ENCODE measurements around the gene CCR4. TPM values are rescaled to one million over a fixed set of nuclear protein-coding genes. Genes with fewer than 3 reads are reported as not detected.

Gene CCR4
- total RNA-seq, 5 donors from 2014 or later (not counting 1 experiment from before 2014, with no cell fraction given), result 37.4 to 85.4 (median 74.8) TPM

GRCh38 chr3:32992310-32992686, 40.9 kb downstream of the CCR4 start:
- ATAC-seq (replicated peaks in 1 of 4) (no peak), DNase-seq (no peak)
- Histone ChIP-seq H3K36me3 (ENCODE audit: control insufficient read depth in 2 of 2, extremely low read depth in 1 of 2, insufficient read depth in 1 of 2, low read length in 1 of 2) (peaks cover 2 to 4% of the 10 kb centered on the region in 2 donors), H3K27me3 (replicated peaks in 1 of 2; ENCODE audit: control insufficient read depth in 2 of 2, extremely low read depth in 1 of 2, insufficient read depth in 2 of 2, low read length in 1 of 2) (no peaks in the 10 kb centered on the region), H3K4me1 (ENCODE audit: control insufficient read depth in 1 of 2, extremely low read depth in 1 of 2, insufficient read depth in 2 of 2, low read length in 2 of 2) (peaks cover 2 to 17% of the 10 kb centered on the region in 2 experiments), H3K9me3 (no peaks in the 10 kb centered on the region), H3K4me3 (ENCODE audit: control insufficient read depth in 1 of 2, extremely low read depth in 1 of 2, low read length in 1 of 2) (no peak overlapping the region), H3K27ac (ENCODE audit: low read length) (peak overlapping the region; percentile 12)
- Mint-ChIP-seq H3K4me3 (no peak overlapping the region), H3K27me3 (no peaks in the 10 kb centered on the region), H3K27ac (no peak overlapping the region), H3K36me3 (peaks cover 10% of the 10 kb centered on the region), H3K4me1 (peaks cover 36 to 65% (median 49%) of the 10 kb centered on the region in 3 donors), H3K9me3 (no peaks in the 10 kb centered on the region)
- WGBS (ENCODE audit: insufficient coverage), result 50% methylated on average over 2 of the region's 3 CpGs
- CTCF ChIA-PET, result interaction anchor here in 1 of 2 donors (0.9 kb wide), 1 partner anchor 15 kb away, joined by 3 read pairs; no protein-coding TSS in a partner anchor
- POLR2A ChIA-PET, result no interaction called here

DNA sequence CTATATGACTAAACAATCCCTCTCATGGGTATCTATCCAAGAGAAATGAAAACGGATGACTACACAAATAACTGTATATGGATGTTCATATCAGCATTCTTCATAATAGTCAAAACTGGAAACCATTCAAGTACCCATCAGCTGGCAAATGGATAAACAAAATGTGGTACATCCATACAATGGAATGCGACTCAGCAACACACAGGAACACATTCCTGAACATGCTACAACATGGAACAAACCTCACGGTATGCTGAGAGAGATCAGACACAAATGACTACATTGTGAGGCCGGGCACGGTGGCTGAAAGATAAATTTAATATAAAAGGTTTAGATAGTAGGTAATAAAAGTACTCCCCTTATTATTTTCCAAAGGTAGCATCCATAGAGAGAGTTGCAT, 42.6 kb downstream of the CCR4 start:
- Histone ChIP-seq H3K9me3 (no peaks in the 10 kb centered on the region), H3K4me1 (ENCODE audit: control insufficient read depth in 1 of 2, extremely low read depth in 1 of 2, insufficient read depth in 2 of 2, low read length in 2 of 2) (peaks cover 0 to 22% of the 10 kb centered on the region in 2 experiments), H3K27me3 (replicated peaks in 1 of 2; ENCODE audit: control insufficient read depth in 2 of 2, extremely low read depth in 1 of 2, insufficient read depth in 2 of 2, low read length in 1 of 2) (no peaks in the 10 kb centered on the region), H3K36me3 (ENCODE audit: control insufficient read depth in 2 of 2, extremely low read depth in 1 of 2, insufficient read depth in 1 of 2, low read length in 1 of 2) (peaks cover 2 to 4% of the 10 kb centered on the region in 2 donors), H3K27ac (ENCODE audit: low read length) (no peak overlapping the region), H3K4me3 (ENCODE audit: control insufficient read depth in 1 of 2, extremely low read depth in 1 of 2, low read length in 1 of 2) (no peak overlapping the region)
- ATAC-seq (replicated peaks in 1 of 4) (no peak), DNase-seq (no peak)
- Mint-ChIP-seq H3K4me1 (peaks cover 48 to 67% (median 50%) of the 10 kb centered on the region in 3 donors), H3K27ac (no peak overlapping the region), H3K27me3 (no peaks in the 10 kb centered on the region), H3K36me3 (peaks cover 20% of the 10 kb centered on the region), H3K4me3 (no peak overlapping the region), H3K9me3 (no peaks in the 10 kb centered on the region)
- CTCF ChIA-PET, result interaction anchor here in 1 of 2 donors (0.7 kb wide), 1 partner anchor 60 kb away, joined by 4 read pairs; no protein-coding TSS in a partner anchor
- POLR2A ChIA-PET, result no interaction called here
- 80% methylated on average over 1 of the region's 5 CpGs for WGBS (ENCODE audit: insufficient coverage)

GRCh38 chr3:32995098-32995497, 43.7 kb downstream of the CCR4 start:
- Mint-ChIP-seq H3K36me3 (peaks cover 25% of the 10 kb centered on the region), H3K4me1 (peaks cover 49 to 68% (median 52%) of the 10 kb centered on the region in 3 donors), H3K4me3 (no peak overlapping the region), H3K9me3 (no peaks in the 10 kb centered on the region), H3K27ac (peak overlapping the region; percentile 13 to 44), H3K27me3 (no peaks in the 10 kb centered on the region)
- WGBS (ENCODE audit: insufficient coverage), result 67% methylated on average over 1 of the region's 4 CpGs
- ChIA-PET CTCF (interaction anchor here in 1 of 2 donors (0.6 kb wide), 2 partner anchors 41 to 543 kb away, joined by 3 read pairs; no protein-coding TSS in a partner anchor), POLR2A (no interaction called here)
- Histone ChIP-seq H3K9me3 (no peaks in the 10 kb centered on the region), H3K4me3 (ENCODE audit: control insufficient read depth in 1 of 2, extremely low read depth in 1 of 2, low read length in 1 of 2) (no peak overlapping the region), H3K4me1 (ENCODE audit: control insufficient read depth in 1 of 2, extremely low read depth in 1 of 2, insufficient read depth in 2 of 2, low read length in 2 of 2) (peaks cover 0 to 31% of the 10 kb centered on the region in 2 experiments), H3K36me3 (ENCODE audit: control insufficient read depth in 2 of 2, extremely low read depth in 1 of 2, insufficient read depth in 1 of 2, low read length in 1 of 2) (peaks cover 2 to 4% of the 10 kb centered on the region in 2 donors), H3K27ac (ENCODE audit: low read length) (no peak overlapping the region), H3K27me3 (replicated peaks in 1 of 2; ENCODE audit: control insufficient read depth in 2 of 2, extremely low read depth in 1 of 2, insufficient read depth in 2 of 2, low read length in 1 of 2) (no peaks in the 10 kb centered on the region)
- DNase-seq (no peak), ATAC-seq (replicated peaks in 1 of 4) (no peak)

DNA sequence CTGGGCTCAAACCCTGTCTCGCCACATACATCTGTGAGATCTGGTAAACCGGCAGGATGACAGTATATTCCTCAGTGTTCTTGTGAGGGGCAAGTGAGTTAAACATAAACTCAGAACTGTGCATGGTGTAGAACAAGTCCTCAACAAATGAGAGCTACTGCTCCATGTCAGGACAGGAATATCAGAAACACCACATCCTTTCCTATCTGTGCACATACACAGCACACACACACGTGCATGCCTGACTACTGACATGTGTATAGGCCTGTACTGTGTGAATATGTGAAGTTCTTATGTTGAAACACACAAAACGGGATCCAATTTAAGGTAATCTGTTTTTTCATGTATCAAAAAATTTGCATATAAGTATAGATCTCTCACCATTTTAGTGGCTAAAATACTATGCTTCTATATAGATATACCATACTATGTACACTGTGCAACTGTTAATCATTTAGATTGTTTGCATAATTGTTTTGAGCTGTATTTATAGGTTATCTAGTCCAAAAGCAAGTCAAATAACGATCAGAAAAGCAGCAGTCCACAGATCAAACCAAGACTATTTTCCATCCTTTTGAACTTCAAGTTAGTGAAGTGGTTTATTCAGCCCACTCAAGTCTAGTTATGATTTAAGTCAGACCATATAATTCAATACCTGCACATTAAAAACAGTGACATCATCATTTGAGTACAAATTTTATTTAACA, 44.8 kb downstream of the CCR4 start:
- Histone ChIP-seq H3K27me3 (replicated peaks in 1 of 2; ENCODE audit: control insufficient read depth in 2 of 2, extremely low read depth in 1 of 2, insufficient read depth in 2 of 2, low read length in 1 of 2) (no peaks in the 10 kb centered on the region), H3K27ac (ENCODE audit: low read length) (no peak overlapping the region), H3K4me1 (ENCODE audit: control insufficient read depth in 1 of 2, extremely low read depth in 1 of 2, insufficient read depth in 2 of 2, low read length in 2 of 2) (peaks cover 0 to 32% of the 10 kb centered on the region in 2 experiments), H3K36me3 (ENCODE audit: control insufficient read depth in 2 of 2, extremely low read depth in 1 of 2, insufficient read depth in 1 of 2, low read length in 1 of 2) (peaks cover 2 to 4% of the 10 kb centered on the region in 2 donors), H3K4me3 (ENCODE audit: control insufficient read depth in 1 of 2, extremely low read depth in 1 of 2, low read length in 1 of 2) (no peak overlapping the region), H3K9me3 (no peaks in the 10 kb centered on the region)
- CTCF ChIA-PET, result interaction anchor here in 1 of 2 donors (1.2 kb wide), 1 partner anchor 10 kb away, joined by 3 read pairs; no protein-coding TSS in a partner anchor
- WGBS (ENCODE audit: insufficient coverage), result 90% methylated on average over 2 of the region's 5 CpGs
- Mint-ChIP-seq H3K27ac (peak overlapping the region; percentile 45 to 77), H3K36me3 (peaks cover 31% of the 10 kb centered on the region), H3K9me3 (no peaks in the 10 kb centered on the region), H3K27me3 (no peaks in the 10 kb centered on the region), H3K4me1 (peaks cover 48 to 76% (median 59%) of the 10 kb centered on the region in 3 donors), H3K4me3 (peak overlapping the region in 1 of 3 donors; percentile 6)
- no peak for ATAC-seq (replicated peaks in 1 of 4)
- no peak for DNase-seq
- POLR2A ChIA-PET, result no interaction called here

DNA sequence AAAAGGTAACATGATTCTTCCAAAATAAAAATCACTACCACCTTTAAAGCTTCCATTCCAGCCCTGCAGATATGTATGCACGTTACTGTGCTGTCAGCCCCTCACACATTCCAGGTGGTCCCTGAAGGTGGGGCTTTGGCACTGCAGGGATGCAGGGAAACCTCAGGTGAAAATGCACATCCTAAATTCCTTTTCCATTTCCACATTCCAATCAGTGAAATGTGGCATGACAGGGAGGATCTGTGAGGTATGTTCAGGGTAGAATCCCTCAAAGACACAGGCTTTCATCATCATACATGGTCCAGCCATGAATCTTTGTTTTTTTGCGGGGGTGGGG, 45.3 kb downstream of the CCR4 start:
- H3K4me3 Mint-ChIP-seq, result peak overlapping the region in 1 of 3 donors; percentile 6
- peaks cover 0 to 36% of the 10 kb centered on the region in 2 experiments for H3K4me1 ChIP-seq (ENCODE audit: control insufficient read depth in 1 of 2, extremely low read depth in 1 of 2, insufficient read depth in 2 of 2, low read length in 2 of 2)
- ATAC-seq (replicated peaks in 1 of 4) (no peak), DNase-seq (no peak)
- no peak overlapping the region for H3K27ac ChIP-seq (ENCODE audit: low read length)
- no peaks in the 10 kb centered on the region for H3K27me3 Mint-ChIP-seq
- H3K9me3 ChIP-seq, result no peaks in the 10 kb centered on the region
- WGBS (ENCODE audit: insufficient coverage), result 100% methylated on average over 1 of the region's 2 CpGs
- H3K4me1 Mint-ChIP-seq, result peaks cover 52 to 80% (median 62%) of the 10 kb centered on the region in 3 donors
- CTCF ChIA-PET, result interaction anchor here in 1 of 2 donors (1.2 kb wide), 1 partner anchor 9 kb away, joined by 3 read pairs; no protein-coding TSS in a partner anchor
- peaks cover 35% of the 10 kb centered on the region for H3K36me3 Mint-ChIP-seq
- no peaks in the 10 kb centered on the region for H3K9me3 Mint-ChIP-seq
- H3K36me3 ChIP-seq (ENCODE audit: control insufficient read depth in 2 of 2, extremely low read depth in 1 of 2, insufficient read depth in 1 of 2, low read length in 1 of 2), result peaks cover 2 to 8% of the 10 kb centered on the region in 2 donors
- no peaks in the 10 kb centered on the region for H3K27me3 ChIP-seq (replicated peaks in 1 of 2; ENCODE audit: control insufficient read depth in 2 of 2, extremely low read depth in 1 of 2, insufficient read depth in 2 of 2, low read length in 1 of 2)
- H3K27ac Mint-ChIP-seq, result peak overlapping the region; percentile 40 to 77
- H3K4me3 ChIP-seq (ENCODE audit: control insufficient read depth in 1 of 2, extremely low read depth in 1 of 2, low read length in 1 of 2), result no peak overlapping the region
- POLR2A ChIA-PET, result no interaction called here

DNA sequence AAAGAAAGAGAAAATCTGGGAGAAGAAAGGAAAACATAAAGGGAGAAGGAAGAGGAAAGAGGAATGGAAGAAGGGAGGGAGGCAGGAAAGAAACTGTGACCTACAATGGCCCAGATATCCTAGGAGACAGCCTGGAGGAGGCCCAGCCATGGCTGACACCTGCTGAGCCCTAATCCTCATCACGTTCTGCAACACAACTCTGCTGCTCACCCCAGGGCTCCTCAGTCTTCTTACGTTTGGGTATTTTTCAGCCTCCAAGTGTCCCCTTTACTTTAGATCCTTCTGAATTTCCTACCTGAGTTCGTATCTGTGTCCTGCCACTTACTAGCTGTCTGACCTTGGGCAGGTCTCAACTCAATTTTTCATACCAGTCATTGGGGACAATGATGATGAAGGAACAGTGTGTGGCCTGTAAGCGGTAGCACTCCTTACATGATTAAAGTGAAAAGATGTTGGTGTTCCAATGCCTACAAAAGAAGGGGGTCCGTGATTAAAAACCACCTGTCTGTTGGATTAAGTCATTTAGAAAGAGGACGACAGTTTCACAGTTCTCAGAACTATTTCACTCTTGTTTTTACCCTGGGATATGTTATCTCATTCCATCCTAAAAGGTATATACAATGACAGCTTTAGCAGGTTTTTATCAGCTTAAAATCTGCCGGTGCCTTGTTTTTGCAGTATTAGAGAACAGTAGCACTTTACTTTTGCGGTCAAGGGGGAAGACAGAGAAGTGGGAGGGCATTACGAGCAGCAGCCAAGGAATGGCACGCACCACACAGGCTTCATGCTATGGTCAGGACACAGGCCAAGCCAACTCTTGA, 47.4 kb downstream of the CCR4 start:
- peak; percentile 47 to 59 (median 52) for ATAC-seq (replicated peaks in 1 of 4)
- H3K27ac ChIP-seq (ENCODE audit: low read length), result peak overlapping the region; percentile 49
- H3K36me3 Mint-ChIP-seq, result peaks cover 41% of the 10 kb centered on the region
- peak overlapping the region in 2 of 3 donors; percentile 21 to 32 for H3K4me3 Mint-ChIP-seq
- H3K4me1 Mint-ChIP-seq, result peaks cover 42 to 82% (median 54%) of the 10 kb centered on the region in 3 donors
- H3K9me3 Mint-ChIP-seq, result no peaks in the 10 kb centered on the region
- H3K9me3 ChIP-seq, result no peaks in the 10 kb centered on the region
- peaks cover 0 to 34% of the 10 kb centered on the region in 2 experiments for H3K4me1 ChIP-seq (ENCODE audit: control insufficient read depth in 1 of 2, extremely low read depth in 1 of 2, insufficient read depth in 2 of 2, low read length in 2 of 2)
- H3K27me3 Mint-ChIP-seq, result no peaks in the 10 kb centered on the region
- CTCF ChIA-PET, result interaction anchor here in 1 of 2 donors (0.7 kb wide), 1 partner anchor 1199 kb away, joined by 4 read pairs; no protein-coding TSS in a partner anchor
- 53% methylated on average over 3 of the region's 10 CpGs for WGBS (ENCODE audit: insufficient coverage)
- POLR2A ChIA-PET, result no interaction called here
- peaks cover 2 to 8% of the 10 kb centered on the region in 2 donors for H3K36me3 ChIP-seq (ENCODE audit: control insufficient read depth in 2 of 2, extremely low read depth in 1 of 2, insufficient read depth in 1 of 2, low read length in 1 of 2)
- peak overlapping the region; percentile 78 to 94 for H3K27ac Mint-ChIP-seq
- H3K27me3 ChIP-seq (replicated peaks in 1 of 2; ENCODE audit: control insufficient read depth in 2 of 2, extremely low read depth in 1 of 2, insufficient read depth in 2 of 2, low read length in 1 of 2), result no peaks in the 10 kb centered on the region
- no peak overlapping the region for H3K4me3 ChIP-seq (ENCODE audit: control insufficient read depth in 1 of 2, extremely low read depth in 1 of 2, low read length in 1 of 2)
- DNase-seq, result peak in 1 of 35 experiments; percentile 11

All from T-cell (primary cell).